Measurements from ENCODE around the gene FBXW8.

Gene FBXW8

GRCh38 chr12:116887244-116887643 is 23.5 kb upstream of the FBXW8 start:
- no peak for DNase-seq (ENCODE audit: low spot score)

- no peak for DNase-seq (ENCODE audit: low spot score)
Observed at GRCh38 chr12:116887897-116888296, 22.9 kb upstream of the FBXW8 start.

GRCh38 chr12:116890330-116890729 is 20.4 kb upstream of the FBXW8 start:
- DNase-seq (ENCODE audit: low spot score), result no peak

GRCh38 chr12:116891019-116891418 is 19.7 kb upstream of the FBXW8 start:
- DNase-seq (ENCODE audit: low spot score), result no peak

GRCh38 chr12:116892349-116893140 is 18.2 kb upstream of the FBXW8 start:
- no peak for DNase-seq (ENCODE audit: low spot score)

- no peak for DNase-seq (ENCODE audit: low spot score)
Observed at GRCh38 chr12:116894913-116895312, 15.8 kb upstream of the FBXW8 start.

GRCh38 chr12:116896411-116896924 is 14.3 kb upstream of the FBXW8 start:
- DNase-seq (ENCODE audit: low spot score), result no peak

- no peak for DNase-seq (ENCODE audit: low spot score)
Observed at GRCh38 chr12:116897476-116897875, 13.3 kb upstream of the FBXW8 start.

- DNase-seq (ENCODE audit: low spot score), result no peak
Observed at GRCh38 chr12:116898669-116899068, 12.1 kb upstream of the FBXW8 start.

GRCh38 chr12:116901612-116902011 is 9.1 kb upstream of the FBXW8 start:
- DNase-seq (ENCODE audit: low spot score), result no peak

- no peak for DNase-seq (ENCODE audit: low spot score)
Observed at GRCh38 chr12:116903818-116904217, 6.9 kb upstream of the FBXW8 start.

- DNase-seq (ENCODE audit: low spot score), result no peak
Observed at GRCh38 chr12:116906285-116906684, 4.5 kb upstream of the FBXW8 start.

- DNase-seq (ENCODE audit: low spot score), result no peak
Observed at GRCh38 chr12:116910280-116910644, 488 bp upstream of the FBXW8 start.

GRCh38 chr12:116915326-116915725 is 4.6 kb downstream of the FBXW8 start:
- no peak for DNase-seq (ENCODE audit: low spot score)

- no peak for DNase-seq (ENCODE audit: low spot score)
Observed at GRCh38 chr12:116916122-116916521, 5.4 kb downstream of the FBXW8 start.

- DNase-seq (ENCODE audit: low spot score), result peak; percentile 72
Observed at GRCh38 chr12:116916714-116917114, 6.0 kb downstream of the FBXW8 start.

- DNase-seq (ENCODE audit: low spot score), result no peak
Observed at GRCh38 chr12:116918464-116918863, 7.7 kb downstream of the FBXW8 start.

- no peak for DNase-seq (ENCODE audit: low spot score)
Observed at GRCh38 chr12:116919247-116919661, 8.5 kb downstream of the FBXW8 start.

- no peak for DNase-seq (ENCODE audit: low spot score)
Observed at GRCh38 chr12:116919706-116920485, 9.1 kb downstream of the FBXW8 start.

- no peak for DNase-seq (ENCODE audit: low spot score)
Observed at GRCh38 chr12:116920939-116921338, 10.2 kb downstream of the FBXW8 start.

- no peak for DNase-seq (ENCODE audit: low spot score)
Observed at GRCh38 chr12:116922194-116922897, 11.6 kb downstream of the FBXW8 start.
